Hematopoietic multipotent progenitor cell treated with erythropoietin and hydrocortisone succinate and interleukin-3 and kit ligand, for 4 days (in vitro differentiated cells): Measurements from ENCODE around the gene ELOVL6.
A peak's percentile ranks its signal among the peaks of the same experiment; 100 is the strongest.
"Not testable (repeated sequence)": the region's sequence is repeated elsewhere in the genome, so short reads cannot be mapped to it uniquely, and the experiment has no call there.

Source experiments
- DNase-seq: peaks from one replicate; pipeline ENCODE4 v3.0.0-alpha.2; 2015

The ELOVL6 gene

DNA sequence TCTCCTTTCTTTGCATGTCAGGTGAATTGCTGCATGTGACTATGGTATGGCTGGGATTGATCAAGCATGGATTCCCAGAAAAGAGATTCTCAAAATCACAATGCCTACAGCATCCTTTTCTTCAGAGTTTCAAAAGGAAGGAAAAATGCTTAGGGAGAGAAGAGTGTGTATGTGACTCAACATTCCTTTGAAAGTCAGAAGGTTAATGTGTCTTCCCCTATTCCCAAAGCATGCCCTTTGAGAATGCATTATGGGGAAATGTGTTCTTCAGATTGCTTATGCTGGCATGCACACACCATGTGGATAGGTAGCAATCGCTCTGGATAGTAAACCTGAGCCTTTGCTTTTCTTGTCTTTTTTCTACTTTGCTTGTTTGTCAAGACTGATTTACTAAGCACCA, 78.5 kb downstream of the ELOVL6 start:
- no peak for DNase-seq

DNA sequence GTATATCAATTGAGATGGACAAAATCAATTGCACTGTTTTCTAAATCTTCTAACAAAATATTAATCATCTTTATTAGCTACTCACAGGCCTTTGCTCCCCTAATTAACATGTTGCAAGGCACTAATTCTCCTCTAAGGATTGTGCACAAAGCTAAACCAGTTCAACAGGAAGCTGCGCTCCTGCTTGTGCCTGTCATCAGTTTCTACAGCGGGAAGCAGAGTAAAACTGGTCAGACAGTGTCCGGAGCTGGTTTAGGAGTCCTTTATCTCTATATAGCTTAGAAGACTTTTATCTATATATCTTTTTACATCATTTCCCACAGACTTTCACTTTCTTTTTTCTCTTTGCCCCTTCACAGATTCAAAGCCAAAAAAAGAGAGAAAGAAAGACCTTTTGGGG, 79.1 kb downstream of the ELOVL6 start:
- DNase-seq = peak; percentile 56

DNA sequence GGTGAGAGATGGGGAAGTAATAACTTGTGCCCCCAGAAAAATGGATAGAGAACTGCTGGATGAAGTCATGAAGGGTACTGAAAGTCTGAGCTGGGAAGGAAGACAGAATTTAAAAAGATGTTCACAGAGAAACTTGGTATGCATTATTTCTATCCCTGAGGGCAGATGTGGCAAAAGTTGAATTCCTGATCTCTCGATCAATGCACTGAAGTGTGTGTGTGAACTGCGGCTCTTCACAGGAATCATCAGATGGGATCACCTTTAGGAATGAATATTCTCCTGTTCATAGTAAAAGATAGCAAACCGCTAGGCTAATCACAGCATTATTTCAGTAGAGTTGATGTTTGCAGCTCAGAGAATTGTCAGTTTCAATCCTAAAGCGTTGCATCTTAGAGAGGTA, 86.4 kb downstream of the ELOVL6 start:
- no peak for DNase-seq

DNA sequence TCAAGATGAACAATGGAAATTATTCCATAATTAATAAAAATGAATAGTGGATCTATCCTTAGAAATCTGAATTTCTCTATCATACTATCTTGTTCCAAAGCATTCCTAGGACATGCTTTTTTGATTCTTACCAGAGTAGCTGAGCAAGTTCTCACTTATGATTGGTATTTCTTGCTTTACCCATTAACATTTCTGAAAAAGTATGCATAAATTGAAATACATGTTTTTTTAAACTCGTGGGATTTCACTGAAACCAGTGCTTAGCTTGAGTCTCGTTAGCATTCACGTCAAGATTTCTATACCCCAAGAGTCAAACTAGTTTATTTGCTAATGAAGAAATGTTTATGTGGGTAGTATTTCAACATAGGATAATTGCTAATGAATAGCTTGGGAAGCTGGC, 89.0 kb downstream of the ELOVL6 start:
- no peak for DNase-seq

DNA sequence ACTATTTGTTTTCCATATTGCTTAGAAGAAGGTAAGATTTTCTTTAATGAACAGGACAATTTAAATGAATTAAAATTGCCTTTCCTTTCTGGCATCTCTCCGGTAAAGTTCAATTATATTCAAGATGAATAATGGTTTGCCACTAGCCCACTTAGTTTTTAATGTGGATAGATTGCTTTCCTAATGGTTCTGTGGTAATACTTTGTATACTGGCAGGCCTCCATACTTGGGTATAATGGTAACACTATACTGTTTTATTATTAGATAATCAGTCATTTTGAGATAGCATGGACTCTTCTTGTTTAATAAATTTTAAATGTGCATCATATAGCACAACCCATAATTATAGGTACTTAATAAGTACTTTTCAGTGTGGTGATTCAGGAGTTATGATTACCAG, 89.5 kb downstream of the ELOVL6 start:
- DNase-seq = no peak

DNA sequence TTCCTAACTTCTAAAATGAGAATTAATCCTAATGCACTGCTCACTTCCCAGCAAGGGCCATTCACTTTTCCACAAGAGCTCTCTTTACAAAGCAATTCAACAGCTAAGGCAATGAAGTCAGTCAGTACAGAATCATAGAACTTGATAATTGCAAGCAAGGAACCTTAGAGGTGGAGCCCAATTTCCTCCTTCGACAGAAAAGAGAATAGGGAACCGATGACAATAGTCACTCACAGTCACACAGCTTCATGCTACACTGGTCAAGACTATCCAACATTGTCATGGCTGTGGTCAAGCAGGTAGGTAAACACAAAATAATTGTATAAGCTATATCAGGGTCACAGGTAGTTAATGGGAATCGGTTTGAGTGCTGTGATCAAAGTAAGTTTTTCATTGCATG, 90.0 kb downstream of the ELOVL6 start:
- no peak for DNase-seq

DNA sequence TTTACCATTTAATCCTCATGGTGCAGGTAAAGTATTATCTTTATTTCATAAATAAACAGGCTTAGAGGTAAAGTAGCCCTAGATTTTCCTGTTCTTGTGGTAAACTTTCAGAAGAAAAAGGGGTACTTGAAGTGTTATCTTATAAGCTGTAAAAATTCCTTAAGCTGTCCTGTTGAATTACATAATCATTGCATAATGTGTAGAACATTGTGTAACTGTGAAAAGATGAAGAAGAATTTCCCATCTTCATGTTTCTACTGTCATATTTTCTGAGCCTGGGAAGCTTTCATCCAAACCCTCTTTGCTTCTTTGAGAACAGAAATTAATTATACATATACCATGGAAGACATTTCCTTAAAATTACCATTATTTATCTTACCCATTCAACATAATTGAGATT, 90.5 kb downstream of the ELOVL6 start:
- no peak for DNase-seq

DNA sequence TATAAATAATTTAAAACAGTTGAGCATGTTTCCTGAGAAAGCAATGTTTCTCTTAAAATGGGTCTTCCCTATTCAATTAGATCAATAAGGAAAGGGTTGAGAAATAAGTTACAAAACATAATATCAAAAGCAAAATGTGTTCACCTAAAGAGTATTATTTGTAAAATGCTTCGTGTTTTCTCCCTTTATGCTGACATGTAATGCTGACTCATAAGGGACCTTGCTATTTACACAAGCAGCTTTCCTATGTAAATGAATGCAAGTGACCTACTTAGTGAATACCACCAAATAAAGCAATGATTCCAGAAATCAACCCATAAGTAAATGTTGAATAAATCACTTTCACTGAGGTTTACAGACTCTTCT, 91.5 kb downstream of the ELOVL6 start:
- no peak for DNase-seq

DNA sequence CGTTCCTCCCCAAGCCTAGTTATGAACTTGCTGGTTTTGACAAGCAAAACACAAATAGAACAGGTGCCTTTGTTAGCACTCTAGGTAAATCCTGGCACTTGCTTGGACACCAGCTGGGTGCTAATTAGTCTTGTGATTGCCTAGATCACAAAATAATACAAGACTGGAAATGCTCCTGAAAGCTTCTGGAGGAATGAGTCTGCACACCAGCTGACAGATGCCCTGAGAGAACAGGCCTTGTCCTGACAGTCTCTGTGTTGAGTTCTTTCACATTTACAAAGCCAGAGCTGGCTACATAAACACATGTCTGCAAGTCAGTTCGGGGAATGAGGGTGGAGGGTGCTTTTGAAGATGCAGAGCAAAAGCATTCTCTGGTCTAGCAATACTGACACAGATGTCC, 93.8 kb downstream of the ELOVL6 start:
- DNase-seq = no peak

DNA sequence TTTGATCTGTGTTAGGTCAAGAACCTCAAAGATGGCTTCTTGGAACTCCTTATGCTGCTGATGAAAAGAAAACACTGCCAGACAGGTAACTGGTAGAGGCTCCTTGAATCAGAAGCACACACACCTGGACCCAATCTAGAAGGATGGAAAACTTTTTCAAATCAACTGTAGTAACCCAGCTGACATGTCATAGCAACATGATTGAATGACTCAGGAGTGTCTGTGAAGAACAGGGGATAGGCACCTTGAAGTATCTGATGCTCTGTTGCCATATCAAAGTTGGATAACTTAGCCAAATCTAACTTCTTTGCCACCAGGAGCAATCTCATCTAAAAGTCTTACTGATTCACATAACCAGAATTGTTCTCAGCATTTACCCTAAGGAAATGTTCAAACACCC, 98.8 kb downstream of the ELOVL6 start:
- DNase-seq = no peak

DNA sequence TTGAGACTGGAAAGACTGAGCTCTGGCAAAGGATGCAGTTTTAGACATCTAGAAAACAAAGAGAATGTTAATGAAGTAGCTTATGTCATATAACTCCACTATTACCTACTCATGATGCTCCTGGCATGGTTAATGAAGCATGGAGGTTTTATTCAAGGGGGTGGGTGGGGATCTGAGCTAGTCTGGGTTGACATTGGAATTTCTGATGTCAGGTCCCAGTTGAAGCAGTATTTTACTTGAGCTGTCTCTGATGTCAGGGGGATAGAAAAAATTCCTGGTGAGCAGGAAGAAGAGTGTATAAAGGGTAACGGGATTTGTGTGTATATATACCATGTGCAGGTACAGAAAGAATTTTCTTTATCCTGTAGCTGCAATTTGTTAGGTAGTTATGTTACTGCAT, 102.0 kb downstream of the ELOVL6 start:
- DNase-seq = no peak

DNA sequence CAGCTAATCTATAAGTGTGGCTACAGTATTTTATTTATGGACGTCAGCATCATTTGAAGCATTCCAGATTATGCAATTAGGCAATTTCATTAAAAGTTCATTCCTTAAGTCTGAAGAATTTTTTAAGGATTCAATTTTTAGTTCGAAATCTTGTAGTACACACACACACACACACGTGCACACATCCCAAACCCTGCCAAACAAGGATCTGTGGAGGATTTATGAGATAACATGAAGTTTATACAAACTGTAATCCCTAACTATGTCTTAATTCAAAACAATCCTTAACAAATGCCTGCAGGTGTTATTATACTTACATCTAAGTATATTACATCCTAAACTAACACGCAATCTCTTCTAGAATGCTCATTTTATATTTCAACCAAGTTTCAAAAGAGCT, 105.8 kb downstream of the ELOVL6 start:
- DNase-seq = no peak

DNA sequence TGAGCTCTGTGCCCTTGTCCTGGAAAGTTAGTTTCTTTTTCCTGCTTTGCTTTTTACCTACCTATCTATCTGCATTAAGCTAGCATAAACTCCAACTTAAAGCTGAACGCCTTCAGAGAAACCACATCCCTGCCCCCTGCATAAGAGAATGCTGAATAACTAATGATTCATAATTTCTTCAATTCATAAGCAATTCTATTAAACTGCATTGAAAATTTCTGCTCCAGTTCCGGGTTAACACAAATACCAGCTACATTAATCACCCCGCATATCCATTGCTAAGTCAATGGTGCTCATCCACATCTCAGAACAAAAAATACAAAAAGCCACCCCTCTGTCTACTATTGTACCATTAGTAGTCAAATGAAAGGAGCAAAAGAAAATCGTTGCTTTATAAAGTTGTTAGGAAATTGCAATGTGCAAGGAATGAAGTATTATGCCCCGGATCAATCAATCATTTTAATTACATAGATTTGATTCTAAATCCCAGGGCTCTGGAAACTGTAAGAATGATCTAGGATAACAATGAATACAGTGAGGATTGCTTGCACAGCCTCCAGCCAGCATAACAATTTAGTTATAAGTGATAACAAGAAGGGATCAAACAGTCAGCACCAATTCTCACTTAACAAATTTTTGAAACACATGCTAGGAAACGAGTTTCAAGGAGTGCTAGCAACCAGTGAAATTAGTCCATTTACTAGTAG, 106.8 kb downstream of the ELOVL6 start:
- DNase-seq = no peak

DNA sequence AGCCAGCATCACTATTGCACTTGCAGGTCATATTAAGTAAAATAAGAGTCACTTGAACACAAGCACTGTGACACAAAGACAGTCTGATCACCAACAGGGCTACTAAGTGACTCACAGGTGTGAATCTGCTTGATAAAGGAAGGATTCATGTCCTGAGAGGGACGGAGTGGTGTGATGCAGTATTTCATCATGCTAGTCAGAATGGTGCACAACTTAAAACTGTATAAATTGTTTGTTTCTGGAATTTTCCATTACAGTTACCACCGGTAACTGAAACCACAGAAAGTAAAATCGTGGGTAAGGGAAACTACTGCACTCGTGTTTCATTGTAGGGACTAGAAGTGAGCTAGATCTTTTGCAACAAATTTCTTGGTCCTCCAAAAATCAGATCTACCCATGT, 109.7 kb downstream of the ELOVL6 start:
- DNase-seq = peak; percentile 25

DNA sequence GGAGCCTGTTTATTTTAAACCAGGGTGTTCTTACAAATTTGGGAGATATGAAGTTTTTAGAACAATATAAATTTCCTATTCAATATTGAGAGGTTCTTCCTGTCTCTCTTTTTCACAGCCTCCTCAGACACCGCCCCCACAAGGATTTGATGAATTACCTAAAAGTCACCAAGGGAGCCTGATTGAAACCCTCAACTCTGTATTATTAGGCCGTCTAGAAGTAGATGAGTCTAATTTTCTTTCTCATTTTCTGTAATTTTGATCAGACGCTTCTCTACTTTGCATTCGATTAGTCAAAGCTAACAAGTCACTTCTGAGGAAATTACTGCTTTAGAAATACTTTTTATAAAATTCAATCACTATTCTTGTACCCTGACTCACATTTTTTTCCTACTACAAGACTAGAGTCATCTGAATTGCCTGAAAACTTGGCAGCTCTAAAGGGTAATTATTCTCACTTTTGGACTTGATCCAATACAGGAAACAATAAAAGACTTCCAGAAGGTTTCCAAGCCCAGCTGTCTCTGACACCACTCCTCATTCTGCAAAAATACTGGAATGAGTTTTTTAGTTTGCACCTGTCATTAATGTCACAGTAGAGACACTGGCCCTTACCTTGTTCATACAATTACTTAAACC, 111.2 kb downstream of the ELOVL6 start:
- DNase-seq = no peak

DNA sequence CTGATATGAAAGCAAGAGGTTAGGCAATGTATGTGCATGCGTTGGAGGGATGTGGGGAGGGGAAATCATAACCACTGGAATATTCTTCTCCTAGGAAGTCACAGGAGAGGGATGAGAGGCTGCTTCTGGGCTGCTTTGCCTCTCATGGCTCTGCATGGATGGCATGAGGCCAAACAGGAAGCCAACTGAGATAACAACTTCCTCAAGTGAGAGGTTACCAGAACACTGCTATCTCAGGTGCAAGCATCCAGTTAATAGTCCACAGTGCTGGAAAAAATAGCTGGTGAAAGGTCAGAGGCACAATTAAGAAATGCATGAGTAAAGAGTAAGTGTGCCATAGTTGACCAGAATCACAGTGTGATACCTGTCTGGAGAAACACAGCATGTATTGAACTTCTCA, 113.3 kb downstream of the ELOVL6 start:
- DNase-seq = peak; percentile 69

DNA sequence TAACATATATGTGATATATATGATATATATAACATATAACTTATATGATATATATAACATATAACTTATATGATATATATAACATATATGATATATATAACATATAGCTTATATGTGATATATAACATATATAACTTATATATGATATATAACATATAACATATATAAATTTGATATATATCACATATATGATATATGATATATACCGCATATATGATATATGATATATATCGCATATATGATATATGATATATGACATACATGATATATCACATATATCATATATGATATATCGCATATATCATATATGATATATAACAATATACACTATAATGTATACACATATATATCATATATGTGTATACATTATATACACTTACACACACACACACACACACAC, 114.3 kb downstream of the ELOVL6 start:
- DNase-seq = no peak

DNA sequence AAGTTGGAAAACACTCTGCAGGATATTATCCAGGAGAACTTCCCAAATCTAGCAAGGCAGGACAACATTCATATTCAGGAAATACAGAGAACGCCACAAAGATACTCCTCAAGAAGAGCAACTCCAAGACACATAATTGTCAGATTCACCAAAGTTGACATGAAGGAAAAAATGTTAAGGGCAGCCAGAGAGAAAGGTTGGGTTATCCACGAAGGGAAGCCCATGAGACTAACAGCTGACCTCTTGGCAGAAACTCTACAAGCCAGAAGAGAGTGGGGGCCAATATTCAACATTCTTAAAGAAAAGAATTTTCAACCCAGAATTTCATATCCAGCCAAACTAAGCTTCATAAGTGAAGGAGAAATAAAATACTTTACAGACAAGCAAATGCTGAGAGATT, 120.3 kb downstream of the ELOVL6 start:
- not testable (repeated sequence) for DNase-seq

DNA sequence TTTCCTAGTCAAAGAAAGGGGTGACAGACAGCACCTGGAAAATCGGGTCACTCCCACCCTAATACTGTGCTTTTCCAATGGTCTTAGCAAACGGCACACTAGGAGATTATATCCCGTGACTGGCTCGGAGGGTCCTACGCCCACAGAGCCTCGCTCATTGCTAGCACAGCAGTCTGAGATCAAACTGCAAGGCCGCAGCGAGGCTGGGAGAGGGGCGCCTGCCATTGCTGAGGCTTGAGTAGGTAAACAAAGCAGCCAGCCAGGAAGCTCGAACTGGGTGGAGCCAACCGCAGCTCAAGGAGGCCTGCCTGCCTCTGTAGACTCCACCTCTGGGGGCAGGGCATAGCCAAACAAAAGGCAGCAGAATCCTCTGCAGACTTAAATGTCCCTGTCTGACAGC, 121.6 kb downstream of the ELOVL6 start:
- DNase-seq = not testable (repeated sequence)

DNA sequence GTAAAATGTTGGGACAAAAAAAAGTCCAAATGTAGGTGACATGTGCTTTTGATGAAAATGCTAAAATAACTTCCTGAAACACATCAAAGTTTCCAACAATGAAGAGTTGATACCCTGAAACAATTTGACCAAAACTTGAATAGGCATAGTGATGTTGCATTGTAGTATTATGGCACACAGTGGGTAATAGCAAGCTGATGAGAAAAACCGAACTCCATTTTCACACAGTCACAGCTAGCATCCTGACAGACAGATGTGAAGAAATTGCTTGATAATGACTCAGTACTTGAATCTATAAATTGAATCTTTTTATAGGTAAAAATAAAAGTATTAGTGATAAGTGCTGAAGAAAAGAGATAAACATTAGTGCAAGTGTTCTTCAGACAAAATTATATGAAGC, 122.5 kb downstream of the ELOVL6 start:
- DNase-seq = no peak

DNA sequence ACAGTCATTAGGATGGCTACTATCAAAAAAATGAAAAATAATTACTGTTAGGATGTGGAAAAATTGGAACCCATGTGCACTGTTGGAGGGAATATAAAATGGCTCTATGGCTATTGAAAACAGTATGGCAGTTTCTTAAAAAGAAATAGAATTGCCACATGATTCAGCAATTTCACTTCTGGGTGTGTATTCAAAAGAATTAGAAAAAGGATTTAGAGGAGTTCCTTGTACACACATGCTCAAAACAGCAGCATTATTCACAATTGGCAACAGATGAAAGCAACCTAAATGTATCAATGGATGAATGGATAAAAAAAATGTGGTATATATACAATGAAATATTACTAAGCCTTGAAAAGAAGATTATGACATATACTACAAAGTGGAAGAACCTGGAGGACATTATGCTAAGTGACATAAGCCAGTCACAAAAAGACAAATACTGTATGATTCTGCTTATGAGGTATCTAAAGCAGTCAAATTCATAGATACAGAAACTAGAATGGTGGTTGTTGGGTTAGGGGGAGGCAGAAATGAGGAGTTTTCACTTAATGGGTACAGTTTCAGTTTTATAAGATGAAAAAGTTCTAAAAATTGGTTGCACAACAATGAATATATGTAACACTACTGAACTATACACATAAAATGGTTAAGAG, 123.2 kb downstream of the ELOVL6 start:
- DNase-seq = no peak

DNA sequence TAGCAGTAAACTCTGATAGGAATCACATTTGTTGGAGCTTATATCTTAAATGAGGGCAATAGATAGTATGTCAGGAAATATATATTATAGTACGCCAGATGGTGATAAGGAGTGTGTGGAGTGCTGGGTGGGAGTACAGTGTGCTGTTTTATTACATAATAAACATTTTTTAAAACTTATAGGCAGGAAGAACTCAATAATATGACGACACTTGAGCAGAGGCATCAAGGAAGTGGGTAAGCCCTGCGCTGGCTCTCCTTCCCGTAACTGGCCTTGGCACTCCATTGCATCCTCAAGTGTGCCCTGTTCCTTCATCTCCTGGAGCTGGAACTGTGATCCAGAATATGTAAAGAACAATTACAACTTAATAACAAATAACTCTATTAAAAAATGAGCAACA, 123.8 kb downstream of the ELOVL6 start:
- DNase-seq = no peak

DNA sequence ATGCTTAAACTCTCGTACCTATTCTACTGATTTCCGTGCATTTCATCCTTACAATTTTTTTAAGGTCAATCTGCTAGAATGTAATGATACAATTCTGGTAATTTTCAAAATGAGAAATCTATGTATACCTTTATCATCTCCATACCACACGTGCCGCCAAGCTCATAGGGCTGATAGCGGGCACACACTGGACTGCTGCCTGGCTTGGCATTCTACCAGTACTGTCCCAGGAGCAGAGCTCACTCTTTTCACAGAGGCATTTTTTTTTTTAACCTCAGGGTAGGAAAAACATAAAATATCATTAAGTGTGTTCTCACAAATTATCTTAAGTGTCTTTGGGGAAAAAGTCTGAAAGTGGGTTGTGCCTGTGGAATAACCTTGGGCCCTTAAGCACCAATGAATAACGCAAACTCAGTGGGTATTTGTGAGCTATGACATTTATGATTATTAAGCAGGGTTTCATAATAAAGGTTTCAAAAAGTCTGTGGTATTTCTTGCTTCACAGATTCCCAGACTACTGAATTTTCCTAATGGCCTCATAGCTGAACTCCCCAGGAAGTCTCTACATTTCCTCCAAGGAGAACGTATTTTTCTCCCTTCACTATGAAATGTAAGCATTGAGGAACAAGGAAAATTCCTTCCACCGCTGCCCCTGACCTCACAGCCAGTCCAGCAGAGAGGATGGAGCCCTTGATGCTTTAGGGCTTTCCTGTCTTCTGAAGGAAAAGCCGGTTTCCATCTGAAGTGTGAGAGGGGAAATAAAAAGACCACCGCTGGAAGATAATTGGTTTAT, 125.2 kb downstream of the ELOVL6 start:
- peak; percentile 71 for DNase-seq

DNA sequence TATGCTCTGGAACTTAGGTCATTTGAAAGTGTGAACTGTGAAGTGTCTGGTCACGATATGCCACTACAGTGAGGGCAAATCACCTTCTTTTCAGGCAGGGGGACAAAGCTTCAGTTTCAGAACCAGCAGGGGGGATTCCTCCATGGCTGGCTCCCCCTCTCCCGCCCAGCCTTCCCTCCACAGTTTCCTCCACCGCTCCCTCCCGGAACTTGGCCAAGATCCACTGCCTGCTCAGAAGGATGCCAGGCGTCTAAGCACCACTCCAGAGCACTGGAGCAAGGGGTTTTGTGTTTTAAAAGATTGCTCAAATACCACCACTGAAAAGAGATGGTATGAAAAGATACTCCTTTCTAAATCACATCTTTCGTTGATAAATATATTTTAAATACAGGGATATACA, 126.9 kb downstream of the ELOVL6 start:
- no peak for DNase-seq
